ENCODE measurements around the gene HSPBP1. TPM values are rescaled to one million over a fixed set of nuclear protein-coding genes. Genes with fewer than 3 reads are reported as not detected.
"Not testable (repeated sequence)": the region's sequence is repeated elsewhere in the genome, so short reads cannot be mapped to it uniquely, and the experiment has no call there.

The HSPBP1 gene
- total RNA-seq, 1 donor: 25.0 TPM

GRCh38 chr19:55226788-55227187, 53.1 kb downstream of the HSPBP1 start:
- TF ChIP-seq CTCF (IDR thresholded peaks at IDR 0.05; ENCODE audit: insufficient read depth, low read depth, low read length): no peak
- no peak for DNase-seq (ENCODE audit: low read depth)
- H3K4me3 ChIP-seq (ENCODE audit: low read depth, low read length): no peak overlapping the region

- H3K4me3 ChIP-seq (ENCODE audit: low read depth, low read length): no peak overlapping the region
- no peak for DNase-seq (ENCODE audit: low read depth)
- TF ChIP-seq CTCF (IDR thresholded peaks at IDR 0.05; ENCODE audit: insufficient read depth, low read depth, low read length): no peak
Observed at GRCh38 chr19:55226273-55226672, 53.6 kb downstream of the HSPBP1 start.

- DNase-seq (ENCODE audit: low read depth): no peak
- no peak for TF ChIP-seq CTCF (IDR thresholded peaks at IDR 0.05; ENCODE audit: insufficient read depth, low read depth, low read length)
- H3K4me3 ChIP-seq (ENCODE audit: low read depth, low read length): no peak overlapping the region
Observed at GRCh38 chr19:55225415-55225958, 54.4 kb downstream of the HSPBP1 start.

GRCh38 chr19:55224679-55225414, 55.1 kb downstream of the HSPBP1 start:
- H3K4me3 ChIP-seq (ENCODE audit: low read depth, low read length); DNase-seq (ENCODE audit: low read depth): not testable (repeated sequence)

GRCh38 chr19:55224038-55224665, 55.8 kb downstream of the HSPBP1 start:
- no peak overlapping the region for H3K4me3 ChIP-seq (ENCODE audit: low read depth, low read length)
- TF ChIP-seq CTCF (IDR thresholded peaks at IDR 0.05; ENCODE audit: insufficient read depth, low read depth, low read length): no peak
- no peak for DNase-seq (ENCODE audit: low read depth)

- TF ChIP-seq CTCF (IDR thresholded peaks at IDR 0.05; ENCODE audit: insufficient read depth, low read depth, low read length): no peak
- no peak overlapping the region for H3K4me3 ChIP-seq (ENCODE audit: low read depth, low read length)
- DNase-seq (ENCODE audit: low read depth): no peak
Observed at GRCh38 chr19:55223291-55224037, 56.4 kb downstream of the HSPBP1 start.

GRCh38 chr19:55220525-55220924, 59.4 kb downstream of the HSPBP1 start:
- no peak for TF ChIP-seq CTCF (IDR thresholded peaks at IDR 0.05; ENCODE audit: insufficient read depth, low read depth, low read length)
- no peak for DNase-seq (ENCODE audit: low read depth)
- H3K4me3 ChIP-seq (ENCODE audit: low read depth, low read length): no peak overlapping the region

All from fibroblast of villous mesenchyme (primary cell).